ENCODE measurements around the gene ZNF487. TPM values are rescaled to one million over a fixed set of nuclear protein-coding genes. Genes with fewer than 3 reads are reported as not detected.

ZNF487 gene
- total RNA-seq, 1 donor from 2014 or later = 24.8 TPM

DNA sequence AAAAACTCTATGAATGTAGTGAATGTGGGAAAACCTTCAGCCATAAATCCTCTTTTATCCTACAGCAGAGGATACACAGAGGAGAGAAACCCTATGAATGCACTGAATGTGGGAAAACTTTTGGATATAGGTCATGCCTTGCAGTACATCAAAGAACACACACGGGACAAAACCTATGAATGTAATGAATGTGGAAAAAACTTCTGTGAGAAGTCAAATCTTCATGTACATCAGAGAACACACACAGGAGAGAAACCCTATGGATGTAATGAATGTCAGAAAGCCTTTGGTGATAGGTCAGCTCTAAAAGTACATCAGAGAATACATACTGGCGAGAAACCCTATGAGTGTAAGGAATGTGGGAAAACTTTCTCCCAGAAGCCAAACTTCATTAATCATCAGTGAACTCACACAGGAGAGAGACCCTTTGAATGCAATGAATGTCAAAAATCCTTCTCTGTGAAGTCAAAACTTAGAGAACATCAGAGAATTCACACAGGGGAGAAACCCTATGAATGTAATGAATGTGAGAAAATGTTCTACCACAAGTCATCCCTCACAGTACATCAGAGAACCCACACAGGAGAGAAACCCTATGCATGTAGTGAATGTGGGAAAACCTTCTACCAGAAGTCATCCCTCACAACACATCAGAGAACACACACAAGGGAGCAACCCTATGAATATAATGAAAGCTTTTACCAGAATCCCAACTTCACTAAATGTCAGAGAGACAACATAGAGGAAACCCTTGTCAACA, 45.6 kb downstream of the ZNF487 start:
- DNase-seq (ENCODE audit: low spot score) = no peak

- no peak for DNase-seq (ENCODE audit: low spot score)
Observed at GRCh38 chr10:43491855-43492254, 54.9 kb downstream of the ZNF487 start.

GRCh38 chr10:43502931-43503330, 66.0 kb downstream of the ZNF487 start:
- DNase-seq (ENCODE audit: low spot score) = no peak

DNA sequence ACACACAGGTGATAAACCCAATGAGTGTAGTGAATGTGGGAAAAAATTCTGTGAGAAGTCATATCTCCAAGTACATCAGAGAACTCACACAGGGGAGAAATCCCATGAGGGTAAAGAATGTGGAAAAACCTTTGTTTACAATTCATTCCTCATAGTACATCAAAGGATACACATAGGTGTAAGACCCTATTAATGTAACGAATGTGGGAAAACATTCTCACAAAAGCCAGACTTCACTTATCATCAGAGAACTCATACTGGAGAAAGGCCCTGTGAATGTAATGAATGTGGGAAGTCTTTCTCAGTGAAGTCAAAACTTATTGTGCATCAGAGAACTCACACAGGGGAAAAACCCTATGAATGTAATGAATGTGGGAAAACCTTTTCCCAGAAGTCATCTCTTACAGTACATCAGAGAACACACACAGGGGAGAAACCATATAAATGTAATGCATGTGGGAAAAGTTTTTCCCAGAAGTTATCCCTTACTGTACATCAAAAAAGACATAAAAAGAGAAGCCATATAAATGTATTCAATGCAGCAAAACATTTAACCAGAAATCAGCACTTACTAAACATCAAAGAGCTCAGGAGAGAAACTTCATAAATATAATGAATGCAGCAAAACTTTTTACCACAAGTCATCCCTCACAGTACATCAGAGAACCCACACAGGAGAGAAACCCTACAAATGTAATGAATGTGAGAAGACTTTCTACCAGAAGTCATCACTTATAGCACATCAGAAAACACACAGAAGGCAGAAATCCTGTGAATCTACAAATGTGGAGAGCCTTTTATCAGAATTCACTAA, 87.7 kb downstream of the ZNF487 start:
- DNase-seq (ENCODE audit: low spot score) = no peak

Other genes starting within 250 kb of the ZNF487 start
- gene RASGEF1A, start 170.0 kb upstream of the ZNF487 start, total RNA-seq (ENCODE audit: insufficient read depth, low replicate concordance) = 12.5 TPM
- gene FXYD4, start 65.5 kb upstream of the ZNF487 start, total RNA-seq (ENCODE audit: insufficient read depth, low replicate concordance) = not detected
- gene HNRNPF, start 27.9 kb upstream of the ZNF487 start, total RNA-seq (ENCODE audit: insufficient read depth, low replicate concordance) = 130 TPM
- 2.6 TPM for gene ZNF239, start 137.5 kb downstream of the ZNF487 start, total RNA-seq (ENCODE audit: insufficient read depth, low replicate concordance)
- gene ZNF485, start 169.3 kb downstream of the ZNF487 start, total RNA-seq (ENCODE audit: insufficient read depth, low replicate concordance) = 3.6 TPM
- 40.9 TPM for gene ZNF32, start 211.8 kb downstream of the ZNF487 start, total RNA-seq (ENCODE audit: insufficient read depth, low replicate concordance)